CD4-positive, alpha-beta T cell treated with Interleukin-4 for 1 hour (primary cell): ENCODE results near the gene ORMDL2.
"Not testable (repeated sequence)": the region's sequence is repeated elsewhere in the genome, so short reads cannot be mapped to it uniquely, and the experiment has no call there.

Source experiments
- DNase-seq, 2 donors: peaks; one replicate each; pipeline ENCODE4 v3.0.0-alpha.2; 2020 to 2022

Gene ORMDL2

DNA sequence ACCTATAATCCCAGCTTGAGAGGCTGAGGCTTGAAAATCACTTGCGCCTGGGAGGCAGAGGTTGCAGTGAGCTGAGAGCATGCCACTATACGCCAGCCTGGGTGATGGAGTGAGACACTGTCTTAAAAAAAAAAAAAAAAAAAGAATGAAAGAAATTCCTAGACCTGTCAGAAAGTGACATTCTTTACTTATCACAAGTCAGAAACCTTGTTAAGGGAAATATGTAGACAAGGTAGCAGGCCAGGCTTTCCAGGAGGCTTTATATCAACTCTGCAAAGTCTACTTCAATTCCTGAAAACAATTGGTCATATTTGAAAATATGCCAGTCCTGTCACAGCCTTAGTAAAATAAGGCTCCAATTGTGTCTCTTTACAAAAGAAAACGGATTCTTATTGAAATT, 44.0 kb downstream of the ORMDL2 start:
- no peak for DNase-seq

DNA sequence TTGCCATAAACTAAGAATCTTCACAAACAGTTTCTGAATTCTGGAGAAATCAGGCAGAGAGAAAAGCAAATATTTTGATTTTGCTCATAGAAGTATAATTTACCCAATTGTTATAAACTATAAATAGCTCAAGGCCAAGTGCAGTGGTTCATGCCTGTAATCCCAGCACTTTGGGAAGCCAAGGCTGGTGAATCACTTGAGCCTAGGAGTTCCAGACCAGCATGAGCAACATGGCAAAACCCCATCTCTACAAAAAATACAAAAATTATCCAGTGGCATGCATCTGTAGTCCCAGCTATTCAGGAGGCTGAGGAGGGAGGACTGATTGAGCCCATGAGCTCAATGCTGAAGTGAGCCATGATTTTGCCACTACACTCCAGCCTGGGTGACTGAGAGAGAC, 44.4 kb downstream of the ORMDL2 start:
- DNase-seq = no peak

DNA sequence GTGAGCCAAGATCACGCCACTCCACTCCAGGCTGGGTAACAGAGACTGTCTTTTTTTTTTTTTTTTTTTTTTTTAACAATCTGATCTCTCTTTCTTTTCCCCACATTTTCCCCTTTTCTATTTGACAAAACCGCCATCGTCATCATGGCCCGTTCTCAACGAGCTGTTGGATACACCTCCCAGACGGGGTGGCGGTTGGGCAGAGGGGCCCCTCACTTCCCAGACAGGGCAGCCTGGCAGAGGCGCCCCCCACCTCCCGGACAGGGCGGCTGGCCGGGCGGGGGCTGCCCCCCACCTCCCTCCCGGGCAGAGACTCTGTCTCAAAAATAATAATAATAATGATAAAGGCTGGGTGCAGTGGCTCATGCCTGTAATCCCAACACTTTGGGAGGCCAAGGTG, 45.1 kb downstream of the ORMDL2 start:
- not testable (repeated sequence) for DNase-seq

DNA sequence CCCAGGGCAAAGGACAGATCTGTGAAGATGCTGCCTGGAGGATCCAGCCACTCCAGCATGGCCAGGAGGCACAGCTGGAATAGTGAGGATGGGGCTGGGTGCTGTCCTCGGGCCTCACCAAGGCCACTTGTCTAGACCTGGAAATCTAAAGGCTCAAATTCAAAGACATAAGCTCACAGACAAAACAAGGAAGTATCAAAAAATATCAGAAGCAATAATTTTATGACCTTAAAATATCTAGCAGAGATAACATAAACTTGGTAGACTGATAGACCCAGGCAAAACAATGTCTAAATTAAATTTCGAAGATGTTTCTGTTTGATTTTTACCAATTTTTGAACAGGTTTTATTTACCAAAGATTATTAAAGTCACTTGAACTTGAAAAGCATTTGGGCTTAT, 47.5 kb downstream of the ORMDL2 start:
- no peak for DNase-seq

DNA sequence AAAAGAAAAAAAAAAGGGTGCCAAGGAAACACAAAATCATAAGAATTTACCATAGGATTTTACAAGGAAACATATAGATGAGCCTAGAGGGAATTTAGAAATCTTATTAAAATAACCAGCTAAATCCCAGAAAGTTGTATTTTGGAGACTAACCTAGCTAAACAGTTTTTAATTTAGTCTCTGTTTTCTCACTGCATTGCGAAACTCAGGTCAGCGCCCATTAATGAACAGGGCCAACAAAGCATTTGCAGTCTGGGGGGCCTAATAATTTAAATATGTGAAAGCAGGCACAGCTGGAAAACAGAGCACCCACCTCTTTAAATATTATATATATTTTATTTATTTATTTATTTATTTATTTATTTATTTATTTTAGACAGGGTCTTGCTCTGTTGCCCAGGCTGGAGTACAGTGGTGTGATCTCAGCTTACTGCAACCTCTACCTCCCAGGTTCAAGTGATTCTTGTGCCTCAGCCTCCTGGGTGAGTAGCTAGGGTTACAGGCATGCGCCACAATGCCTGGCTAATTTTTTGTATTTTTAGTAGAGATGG, 48.7 kb downstream of the ORMDL2 start:
- not testable (repeated sequence) for DNase-seq
